Activated T-helper 1 cell treated with anti-CD3 and anti-CD28 coated beads, Interleukin-2, amount 50 U/mL, for 16 hours (primary cell): ENCODE measurements around the gene TMEM178B.

Experiments
- DNase-seq, 2 donors: peaks; one replicate each; pipeline ENCODE4 v3.0.0-alpha.2; 2020; ENCODE audit warnings: low read depth in 1 of 2, low spot score in 1 of 2

Gene TMEM178B

GRCh38 chr7:141349804-141350203, 275.9 kb downstream of the TMEM178B start:
- DNase-seq, result no peak

- DNase-seq, result no peak
Measured at GRCh38 chr7:141351175-141351574, 277.3 kb downstream of the TMEM178B start.

GRCh38 chr7:141352955-141353354, 279.1 kb downstream of the TMEM178B start:
- no peak for DNase-seq

- no peak for DNase-seq
Measured at GRCh38 chr7:141354251-141354650, 280.4 kb downstream of the TMEM178B start.

- DNase-seq, result no peak
Measured at GRCh38 chr7:141355032-141355431, 281.2 kb downstream of the TMEM178B start.

GRCh38 chr7:141356161-141356560, 282.3 kb downstream of the TMEM178B start:
- no peak for DNase-seq

GRCh38 chr7:141358386-141358785, 284.5 kb downstream of the TMEM178B start:
- DNase-seq, result no peak

- no peak for DNase-seq
Measured at GRCh38 chr7:141359262-141359661, 285.4 kb downstream of the TMEM178B start.

GRCh38 chr7:141359740-141360415, 286.0 kb downstream of the TMEM178B start:
- DNase-seq, result no peak

DNA sequence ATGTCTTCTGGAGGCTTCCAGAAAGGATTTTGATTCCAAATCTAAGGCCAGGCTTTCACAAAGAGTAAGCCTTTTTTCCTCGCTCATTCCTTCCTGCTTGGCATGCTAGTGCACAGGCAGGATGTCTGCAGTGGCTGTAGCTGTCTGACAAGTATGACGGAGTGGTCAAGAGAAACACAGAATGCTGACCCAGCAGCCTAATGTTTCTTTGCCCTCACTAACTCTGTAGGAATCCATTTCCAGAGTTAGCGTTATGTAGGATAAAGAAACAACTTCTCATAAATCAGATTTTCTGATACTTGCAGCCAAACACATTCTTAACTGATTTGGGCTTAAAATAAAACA, 286.5 kb downstream of the TMEM178B start:
- DNase-seq, result no peak

- no peak for DNase-seq
Measured at GRCh38 chr7:141360803-141361202, 286.9 kb downstream of the TMEM178B start.

DNA sequence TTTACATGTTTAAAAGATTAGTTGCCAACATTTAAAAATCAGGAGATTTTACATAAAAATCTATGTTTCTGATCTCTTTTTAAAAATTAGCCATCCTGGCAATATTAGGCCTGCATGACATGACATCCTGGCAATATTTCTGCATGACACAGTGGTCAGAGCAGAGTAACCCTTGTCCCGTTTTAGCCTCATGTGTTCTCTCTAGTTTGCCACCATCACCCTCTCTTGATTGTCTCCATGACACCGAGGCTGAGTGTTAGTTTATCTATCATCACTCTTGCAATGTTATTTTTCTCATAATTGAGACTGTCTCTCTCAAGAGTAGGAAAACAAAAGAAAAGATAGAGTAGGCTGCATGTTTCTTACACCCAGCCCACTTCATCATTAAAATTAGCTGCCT, 287.6 kb downstream of the TMEM178B start:
- no peak for DNase-seq

GRCh38 chr7:141361960-141362359, 288.1 kb downstream of the TMEM178B start:
- DNase-seq, result no peak

DNA sequence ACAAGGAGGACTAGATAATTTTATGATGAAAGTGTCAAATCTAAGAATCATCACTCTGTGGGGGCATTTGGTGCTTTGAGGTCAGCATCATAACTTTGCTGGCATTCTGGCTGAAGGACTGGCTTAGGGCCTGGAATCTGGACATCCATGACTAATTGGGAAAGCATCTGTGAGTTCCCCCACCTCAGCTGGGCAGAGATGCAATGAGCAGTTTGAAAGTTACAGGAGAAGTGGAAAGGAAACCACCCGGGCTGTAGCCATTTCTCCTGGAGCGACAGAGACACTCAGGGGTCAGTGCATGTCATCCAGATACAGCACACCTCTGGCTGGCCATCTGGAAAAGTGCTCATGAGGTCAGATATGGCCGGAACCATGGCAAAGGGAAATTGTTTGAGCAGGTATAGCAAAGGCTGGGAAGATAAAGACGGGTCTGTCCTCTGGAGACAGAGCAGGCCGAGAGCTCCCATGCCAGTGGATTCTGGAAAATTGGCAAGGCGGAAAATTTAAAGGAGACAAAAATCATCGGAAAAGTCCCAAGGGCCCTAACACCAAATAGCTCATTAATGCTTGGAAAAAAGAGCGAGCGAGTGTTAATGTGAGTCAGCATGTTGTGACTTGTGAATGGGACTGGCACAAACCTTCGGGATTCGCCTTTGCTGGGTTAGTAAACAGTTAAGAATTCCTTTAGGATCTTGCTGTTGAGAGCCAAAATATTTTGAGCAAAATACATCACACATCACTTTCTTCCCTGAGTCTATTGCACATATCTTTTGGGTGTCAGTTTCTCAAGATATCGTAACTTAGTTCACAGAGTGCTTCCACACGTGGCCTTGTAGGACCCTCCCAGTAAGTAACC, 288.9 kb downstream of the TMEM178B start:
- no peak for DNase-seq

GRCh38 chr7:141363748-141364147, 289.9 kb downstream of the TMEM178B start:
- no peak for DNase-seq

DNA sequence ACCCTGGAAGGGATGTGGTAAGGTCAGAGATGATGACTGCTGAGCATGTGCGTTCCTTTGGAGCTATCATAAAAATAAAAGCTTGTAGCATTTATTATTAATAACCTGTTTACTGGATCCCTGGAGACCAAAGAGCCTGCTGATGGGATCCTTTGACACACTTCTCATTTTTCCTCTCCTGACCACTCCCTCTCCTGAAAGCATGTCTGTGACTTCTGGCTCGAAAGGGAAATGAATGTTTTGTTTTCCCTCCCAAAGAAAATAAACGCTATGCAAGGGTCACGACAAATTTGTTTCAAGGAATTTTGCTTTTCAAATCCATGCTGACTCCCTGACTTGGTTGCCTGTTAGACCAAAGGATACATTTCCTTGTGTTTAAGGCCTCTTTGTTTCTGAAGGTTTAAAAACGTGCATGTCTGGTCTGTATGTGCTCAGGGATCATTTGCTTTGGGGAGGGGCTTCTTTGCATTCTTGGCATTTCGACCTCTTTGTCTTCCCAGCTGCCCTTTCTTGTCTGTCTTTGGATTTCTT, 292.3 kb downstream of the TMEM178B start:
- DNase-seq, result no peak

DNA sequence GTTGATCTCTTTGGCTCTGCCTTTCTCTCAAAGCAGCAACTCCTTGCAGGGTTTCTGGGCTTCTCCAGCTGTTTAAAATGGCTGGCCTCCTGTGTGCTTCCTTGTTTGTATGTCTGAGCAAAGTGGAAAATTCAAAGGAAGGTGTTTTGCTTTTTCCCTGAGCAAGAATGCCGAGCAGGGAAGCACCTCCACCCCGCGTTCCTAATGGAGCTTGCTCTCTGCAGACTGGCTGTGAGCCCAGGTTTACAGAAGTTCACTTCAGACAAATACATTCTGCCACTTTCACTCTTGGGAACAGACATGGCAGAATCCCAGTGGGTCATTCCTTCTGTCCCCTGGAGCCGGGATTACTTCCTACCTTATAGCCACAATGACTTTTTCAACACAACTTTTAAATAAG, 295.6 kb downstream of the TMEM178B start:
- no peak for DNase-seq

DNA sequence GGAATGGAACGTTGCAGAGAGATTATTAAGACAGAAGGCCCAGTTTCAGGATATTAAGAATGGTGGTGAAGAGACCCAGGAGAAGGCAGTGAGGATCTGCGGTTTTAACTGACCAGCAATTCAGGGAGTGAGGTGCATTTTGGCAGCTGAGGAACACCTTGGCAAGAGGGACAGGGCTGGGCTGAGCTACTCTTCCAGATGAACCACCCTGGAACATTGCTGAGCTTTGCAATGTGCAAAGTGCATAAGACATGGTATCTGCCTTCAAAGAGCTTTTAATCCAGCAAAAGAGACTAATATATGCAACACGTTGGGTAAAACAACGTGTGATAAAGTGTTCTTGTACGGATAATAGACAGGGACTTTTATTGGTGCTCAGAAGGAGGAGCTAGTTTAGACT, 296.3 kb downstream of the TMEM178B start:
- no peak for DNase-seq

DNA sequence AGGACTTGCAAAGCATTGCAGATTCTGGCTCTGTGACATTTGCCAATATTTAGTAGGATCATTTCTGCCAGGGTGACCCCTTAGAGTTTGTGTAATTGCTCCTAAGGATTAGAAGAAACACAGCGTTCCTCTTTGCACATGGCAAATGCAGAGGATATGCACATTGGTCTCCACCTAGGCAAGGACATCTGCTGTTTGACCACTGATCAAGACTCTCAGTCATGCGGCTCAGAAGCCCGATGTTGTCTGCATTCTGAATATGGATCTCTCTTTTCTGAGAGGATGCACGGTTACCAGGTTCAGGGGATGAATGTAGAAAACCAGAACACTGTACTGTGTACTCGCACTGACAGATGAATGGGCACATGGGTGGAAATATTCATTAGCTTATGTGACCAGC, 296.8 kb downstream of the TMEM178B start:
- DNase-seq, result no peak

DNA sequence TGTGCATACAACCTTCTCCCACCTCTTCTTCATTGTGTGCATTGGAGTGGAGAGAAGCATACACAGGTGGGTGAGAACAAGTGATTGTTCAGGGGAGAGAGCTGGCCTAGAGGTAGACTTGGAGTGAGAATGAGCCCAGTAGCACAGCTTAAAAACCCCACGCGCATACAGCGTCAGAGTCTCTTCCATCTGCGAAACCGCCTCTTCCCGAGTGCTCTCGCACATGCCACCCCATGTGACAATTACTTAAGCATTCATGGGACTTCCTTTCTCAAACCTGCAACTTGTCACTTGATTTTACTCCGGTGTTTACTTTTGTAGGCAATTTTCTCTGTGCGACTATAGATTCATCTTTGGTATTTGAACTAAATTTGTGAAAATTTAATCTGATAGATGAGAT, 300.6 kb downstream of the TMEM178B start:
- DNase-seq, result no peak

DNA sequence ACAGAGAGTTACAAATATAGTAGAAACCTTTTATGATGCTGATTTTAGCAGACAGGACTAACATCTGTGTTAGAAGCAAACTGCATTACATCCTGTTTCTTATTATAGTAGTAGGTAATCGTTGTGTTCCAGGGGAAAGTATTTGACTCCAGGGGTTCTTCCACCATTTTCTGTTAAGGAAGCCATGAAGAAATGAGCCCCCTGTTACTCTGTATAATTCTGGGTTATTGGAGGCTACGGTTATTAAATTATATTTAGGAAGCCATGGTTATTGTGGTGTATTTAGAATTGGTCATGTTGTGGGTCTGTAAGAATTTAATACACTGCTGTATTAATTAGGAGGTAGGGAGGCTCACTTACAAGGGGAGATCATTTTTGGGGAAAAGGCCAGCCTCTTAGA, 301.6 kb downstream of the TMEM178B start:
- DNase-seq, result no peak

DNA sequence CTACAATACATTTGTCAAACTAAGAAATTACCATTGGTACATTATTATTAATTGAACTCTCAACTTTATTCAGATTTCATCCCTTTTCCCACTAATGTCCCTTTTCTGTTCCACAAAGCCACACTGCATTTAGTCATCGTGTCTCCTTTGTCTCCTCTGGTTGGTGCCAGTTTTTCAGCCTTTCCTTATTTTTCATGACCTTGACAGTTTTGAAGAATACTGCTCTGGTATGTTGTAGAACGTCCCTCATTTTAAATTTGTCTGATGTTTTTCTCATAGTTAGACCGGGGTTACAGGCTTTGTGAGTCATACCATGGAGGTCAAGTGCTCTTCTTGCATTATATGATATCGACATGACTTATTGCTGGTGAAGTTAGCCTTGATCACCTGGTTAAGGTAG, 304.0 kb downstream of the TMEM178B start:
- no peak for DNase-seq
